ENCODE results near the gene NTNG1. TPM values are rescaled to one million over a fixed set of nuclear protein-coding genes. Genes with fewer than 3 reads are reported as not detected.

The NTNG1 gene
- total RNA-seq, 2 experiments from 2014 or later: 2.3 to 5.9 TPM

DNA sequence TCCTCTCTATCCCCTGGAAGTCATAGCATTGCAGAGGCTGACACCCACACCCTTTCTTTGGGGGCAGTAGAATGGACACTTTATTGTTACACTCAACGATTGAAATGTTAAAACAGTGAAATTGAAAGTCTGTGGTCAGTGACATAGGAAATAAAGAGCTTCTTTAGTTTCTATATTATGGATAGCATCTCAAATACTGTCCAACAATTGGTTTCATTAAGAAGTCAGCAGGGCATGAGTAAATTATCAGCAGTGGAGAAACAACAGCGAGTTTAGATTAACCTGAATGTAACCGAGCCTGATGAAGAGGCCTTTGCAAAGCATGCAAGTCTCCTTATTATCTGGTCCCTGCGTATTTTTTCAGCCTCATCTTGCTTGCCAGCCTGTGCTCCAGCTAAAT, 350.7 kb downstream of the NTNG1 start:
- H2AFZ ChIP-seq (ENCODE audit: low read length): no peak overlapping the region
- CTCF ChIA-PET (ENCODE audit: unreplicated experiment): no interaction called here
- no TSS peak for BruUV-seq (replicated peaks)

DNA sequence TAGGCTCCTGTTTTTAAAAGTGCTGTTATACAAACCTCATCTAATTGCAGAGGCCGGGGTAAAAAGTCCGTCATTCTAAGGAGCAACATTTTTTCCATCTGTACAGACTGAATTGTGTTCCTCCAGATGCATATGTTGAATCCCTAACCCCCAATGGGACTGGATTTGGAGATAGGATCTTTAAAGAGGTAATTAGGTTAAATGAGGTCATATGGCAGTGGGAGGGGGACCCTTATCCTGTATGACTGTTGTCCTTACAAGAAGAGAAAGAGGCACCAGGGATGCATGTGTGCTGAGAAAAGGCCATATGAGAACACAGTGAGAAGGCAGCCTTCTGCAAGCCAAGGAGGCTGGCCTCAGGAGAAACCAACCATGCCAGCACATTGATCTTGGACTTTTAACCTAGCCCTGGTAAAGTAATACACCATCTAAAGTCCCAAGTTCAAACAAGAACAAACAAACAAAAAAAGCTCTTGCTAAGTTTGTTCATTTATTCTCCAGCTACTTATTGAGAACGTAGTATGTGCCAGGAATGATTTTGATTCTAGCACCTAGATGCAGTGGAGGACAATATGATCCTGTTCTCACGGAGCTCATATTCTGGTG, 352.4 kb downstream of the NTNG1 start:
- H3K27ac ChIP-seq (ENCODE audit: low read depth, low read length, poor library complexity, severe bottlenecking): no peak overlapping the region
- ChIA-PET POLR2A (interaction anchor here (0.6 kb wide), 1 partner anchor 26 kb away, joined by 3 read pairs; no protein-coding TSS in a partner anchor), CTCF (ENCODE audit: unreplicated experiment) (no interaction called here)
- peaks cover 8% of the 10 kb centered on the region for H3K4me1 ChIP-seq (ENCODE audit: insufficient read depth, low read length, poor library complexity, severe bottlenecking)
- no peak for DNase-seq (ENCODE audit: low spot score)
- H3K9me3 ChIP-seq (ENCODE audit: low read length): no peaks in the 10 kb centered on the region
- H3K79me2 ChIP-seq (ENCODE audit: insufficient read depth, low read depth, low read length): no peaks in the 10 kb centered on the region
- H4K20me1 ChIP-seq (ENCODE audit: insufficient read depth, low read length): no peaks in the 10 kb centered on the region
- H3K36me3 ChIP-seq (ENCODE audit: insufficient read depth, low read length): no peaks in the 10 kb centered on the region
- H3K4me3 ChIP-seq (ENCODE audit: low read depth, low read length, poor library complexity, severe bottlenecking): no peak overlapping the region
- BruUV-seq (replicated peaks): no TSS peak
- H3K9me2 ChIP-seq (ENCODE audit: insufficient read depth, low read length): no peaks in the 10 kb centered on the region
- H2AFZ ChIP-seq (ENCODE audit: low read length): no peak overlapping the region
- TF ChIP-seq CTCF (conservative IDR thresholded peaks at IDR 0.05; ENCODE audit: low read length): no peak
- TF ChIP-seq EZH2phosphoT487 (IDR thresholded peaks at IDR 0.05; ENCODE audit: borderline replicate concordance, low read depth, low read length): no peak
- no peak overlapping the region for H3K4me2 ChIP-seq (ENCODE audit: low read length)
- intact Hi-C loops (cut with micrococcal nuclease; ENCODE audit: unreplicated experiment): no loop called here

More for the DNA sequence above, 350.7 kb downstream of the NTNG1 start:
- H3K4me2 ChIP-seq (ENCODE audit: low read length): no peak overlapping the region
- intact Hi-C loops (cut with micrococcal nuclease; ENCODE audit: unreplicated experiment): no loop called here
- POLR2A ChIA-PET: interaction anchor here (0.8 to 1.5 kb wide), 4 partner anchors 9 to 88 kb away, joined by 3 to 4 read pairs (median 4); no protein-coding TSS in a partner anchor
- no peaks in the 10 kb centered on the region for H3K9me2 ChIP-seq (ENCODE audit: insufficient read depth, low read length)
- H4K20me1 ChIP-seq (ENCODE audit: insufficient read depth, low read length): no peaks in the 10 kb centered on the region
- H3K9me3 ChIP-seq (ENCODE audit: low read length): no peaks in the 10 kb centered on the region
- H3K79me2 ChIP-seq (ENCODE audit: insufficient read depth, low read depth, low read length): no peaks in the 10 kb centered on the region
- H3K4me3 ChIP-seq (ENCODE audit: low read depth, low read length, poor library complexity, severe bottlenecking): no peak overlapping the region
- TF ChIP-seq EZH2phosphoT487 (IDR thresholded peaks at IDR 0.05; ENCODE audit: borderline replicate concordance, low read depth, low read length): no peak
- no peak for TF ChIP-seq CTCF (conservative IDR thresholded peaks at IDR 0.05; ENCODE audit: low read length)
- H3K27ac ChIP-seq (ENCODE audit: low read depth, low read length, poor library complexity, severe bottlenecking): no peak overlapping the region
- H3K36me3 ChIP-seq (ENCODE audit: insufficient read depth, low read length): no peaks in the 10 kb centered on the region
- no peak for DNase-seq (ENCODE audit: low spot score)
- peaks cover 8% of the 10 kb centered on the region for H3K4me1 ChIP-seq (ENCODE audit: insufficient read depth, low read length, poor library complexity, severe bottlenecking)

DNA sequence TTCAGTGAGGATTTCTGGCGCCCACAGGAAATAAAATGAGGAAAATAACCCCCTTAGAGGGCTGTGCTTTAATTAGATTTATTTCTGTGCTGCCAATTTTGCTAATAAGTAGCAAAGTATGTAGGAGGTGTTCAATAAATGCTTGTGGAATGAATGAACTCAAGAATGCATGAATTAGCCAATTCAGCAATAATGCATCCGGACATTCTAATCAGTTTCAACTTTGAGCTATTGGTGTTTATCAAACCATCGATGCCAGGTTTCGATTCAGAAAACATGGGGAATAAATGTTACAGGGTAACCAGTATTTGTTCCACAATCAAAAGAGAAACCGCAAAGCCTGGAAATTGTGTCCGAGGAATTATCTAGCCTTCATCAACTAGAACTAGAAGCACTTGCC, 353.2 kb downstream of the NTNG1 start:
- POLR2A ChIA-PET: interaction anchor here (0.6 kb wide), 1 partner anchor 25 kb away, joined by 3 read pairs; no protein-coding TSS in a partner anchor
- intact Hi-C loops (cut with micrococcal nuclease; ENCODE audit: unreplicated experiment): no loop called here
- H3K4me3 ChIP-seq (ENCODE audit: low read depth, low read length, poor library complexity, severe bottlenecking): no peak overlapping the region
- no peaks in the 10 kb centered on the region for H3K9me3 ChIP-seq (ENCODE audit: low read length)
- no TSS peak for BruUV-seq (replicated peaks)
- no peaks in the 10 kb centered on the region for H3K36me3 ChIP-seq (ENCODE audit: insufficient read depth, low read length)
- DNase-seq (ENCODE audit: low spot score): no peak
- no peaks in the 10 kb centered on the region for H4K20me1 ChIP-seq (ENCODE audit: insufficient read depth, low read length)
- no peaks in the 10 kb centered on the region for H3K9me2 ChIP-seq (ENCODE audit: insufficient read depth, low read length)
- no peak overlapping the region for H2AFZ ChIP-seq (ENCODE audit: low read length)
- TF ChIP-seq CTCF (conservative IDR thresholded peaks at IDR 0.05; ENCODE audit: low read length) (no peak), EZH2phosphoT487 (IDR thresholded peaks at IDR 0.05; ENCODE audit: borderline replicate concordance, low read depth, low read length) (no peak)
- CTCF ChIA-PET (ENCODE audit: unreplicated experiment): no interaction called here
- no peaks in the 10 kb centered on the region for H3K79me2 ChIP-seq (ENCODE audit: insufficient read depth, low read depth, low read length)
- no peak overlapping the region for H3K27ac ChIP-seq (ENCODE audit: low read depth, low read length, poor library complexity, severe bottlenecking)
- H3K4me2 ChIP-seq (ENCODE audit: low read length): no peak overlapping the region
- peaks cover 8% of the 10 kb centered on the region for H3K4me1 ChIP-seq (ENCODE audit: insufficient read depth, low read length, poor library complexity, severe bottlenecking)
